ENCODE results near the gene S100G.

S100G gene

DNA sequence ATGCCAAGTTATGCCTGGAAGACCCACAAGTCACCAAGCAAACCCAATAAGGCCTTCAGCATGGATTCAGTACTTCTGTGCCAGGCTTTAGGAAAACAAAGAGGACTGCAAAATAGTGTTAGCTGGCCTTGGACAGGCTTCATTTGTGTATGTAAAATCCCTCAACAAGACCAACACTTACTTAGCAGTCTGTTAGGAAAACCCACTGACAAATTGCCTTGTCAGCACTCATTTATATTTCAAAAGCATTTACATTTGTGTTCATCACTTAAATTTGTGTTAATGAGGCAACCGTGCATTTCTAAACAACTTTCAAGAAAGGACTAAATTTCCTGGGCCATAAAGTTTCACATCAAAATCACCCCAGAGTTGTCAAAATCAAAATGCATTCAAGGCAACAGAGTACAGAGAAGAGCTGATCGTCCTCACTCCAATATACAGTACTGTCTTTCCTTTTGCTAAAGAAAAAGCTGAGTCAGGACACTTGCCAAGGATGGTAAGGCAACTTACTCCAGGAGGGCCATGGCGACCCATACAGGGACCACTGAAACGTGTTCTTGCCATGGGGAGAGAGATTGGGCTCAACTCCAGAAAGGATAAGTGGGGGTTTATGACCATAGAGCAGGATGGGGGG lies 1.6 kb downstream of the S100G start:
- no peak for DNase-seq

- no peak for DNase-seq
Observed at GRCh38 chrX:16653424-16653823, 3.5 kb downstream of the S100G start.

GRCh38 chrX:16654093-16654492 lies 4.1 kb downstream of the S100G start:
- DNase-seq, result no peak

DNA sequence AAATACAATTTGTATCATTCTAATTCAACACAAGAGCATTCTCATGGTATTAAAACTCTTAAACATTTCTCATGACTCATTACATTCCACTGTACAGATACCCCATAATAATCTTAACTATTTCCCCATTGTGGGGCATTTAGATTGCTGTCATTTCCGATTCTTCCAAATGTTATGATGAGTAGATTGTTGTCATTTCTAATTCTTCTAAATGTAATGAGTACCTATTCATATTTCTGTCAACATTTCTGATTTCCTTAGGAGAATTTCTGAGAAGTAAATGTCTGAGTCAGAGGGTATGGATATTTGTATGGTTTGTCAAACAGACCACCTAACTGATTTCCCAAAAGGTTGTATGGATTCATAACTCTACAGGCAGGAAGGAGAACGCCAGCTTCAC lies 8.3 kb downstream of the S100G start:
- DNase-seq, result no peak

DNA sequence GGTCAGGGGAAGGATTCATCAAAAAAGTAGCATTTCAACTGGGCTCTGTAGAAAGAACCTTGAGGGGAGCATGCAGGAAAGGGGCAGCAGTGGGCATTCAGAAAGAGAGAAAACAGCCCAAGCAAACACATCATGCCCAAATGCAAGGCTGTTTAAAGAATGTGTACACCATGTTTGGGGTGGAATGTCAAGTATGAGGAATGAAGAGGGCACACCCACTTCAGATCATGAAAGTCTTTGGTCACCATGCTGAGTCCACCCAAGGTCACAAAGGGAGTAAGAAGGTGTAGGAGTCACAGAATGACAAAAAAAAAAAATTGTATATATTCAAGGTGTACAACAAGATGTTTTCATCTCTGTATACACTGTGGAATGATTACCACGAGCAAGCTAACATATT lies 9.4 kb downstream of the S100G start:
- DNase-seq, result no peak

DNA sequence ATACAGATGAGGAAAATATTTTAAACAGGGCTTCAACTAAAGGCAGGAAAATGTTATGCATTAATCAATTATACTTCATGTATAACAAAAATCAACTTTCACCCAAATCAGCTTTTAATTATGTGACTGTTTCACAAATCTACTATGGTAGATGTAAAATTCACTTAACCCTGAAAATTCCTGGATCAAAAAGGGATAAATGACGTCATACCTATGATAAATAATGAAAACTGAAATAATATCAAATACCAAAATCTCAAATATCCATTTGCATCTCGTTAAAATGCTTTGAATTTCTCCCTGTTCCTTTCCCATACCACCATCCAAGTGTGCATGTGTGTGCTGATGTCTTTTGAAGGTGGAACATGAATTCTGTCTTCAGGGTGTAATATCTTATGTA lies 11.5 kb downstream of the S100G start:
- DNase-seq, result no peak

DNA sequence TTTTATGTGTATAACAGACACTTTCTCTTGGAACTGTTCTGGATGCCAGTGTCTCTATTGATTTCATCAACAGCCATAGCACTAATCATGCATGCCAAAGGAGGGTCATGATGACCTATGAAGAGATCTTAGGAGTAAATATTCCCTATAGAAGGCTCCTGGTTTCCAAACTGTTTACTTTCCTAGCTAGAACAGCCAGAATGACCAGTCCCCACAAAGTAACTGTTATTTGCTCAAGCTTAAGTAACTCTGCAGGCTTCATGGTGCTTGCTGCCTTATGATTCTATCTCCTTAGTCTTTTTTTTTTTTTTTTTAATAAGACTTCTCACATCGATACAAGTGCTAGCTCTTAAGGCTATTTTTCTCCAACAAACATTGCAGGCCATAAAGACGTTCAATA lies 12.4 kb downstream of the S100G start:
- no peak for DNase-seq

GRCh38 chrX:16664074-16664473 lies 14.1 kb downstream of the S100G start:
- no peak for DNase-seq

GRCh38 chrX:16664626-16665025 lies 14.7 kb downstream of the S100G start:
- no peak for DNase-seq

- DNase-seq, result no peak
Observed at GRCh38 chrX:16665089-16665488, 15.1 kb downstream of the S100G start.

GRCh38 chrX:16666541-16666940 lies 16.6 kb downstream of the S100G start:
- DNase-seq, result no peak

- peak; percentile 8 for DNase-seq
Observed at GRCh38 chrX:16671005-16671404, 21.0 kb downstream of the S100G start.

- DNase-seq, result no peak
Observed at GRCh38 chrX:16678689-16679088, 28.7 kb downstream of the S100G start.

GRCh38 chrX:16683007-16683664 lies 33.2 kb downstream of the S100G start:
- DNase-seq, result no peak

- DNase-seq, result no peak
Observed at GRCh38 chrX:16687514-16687913, 37.6 kb downstream of the S100G start.

DNA sequence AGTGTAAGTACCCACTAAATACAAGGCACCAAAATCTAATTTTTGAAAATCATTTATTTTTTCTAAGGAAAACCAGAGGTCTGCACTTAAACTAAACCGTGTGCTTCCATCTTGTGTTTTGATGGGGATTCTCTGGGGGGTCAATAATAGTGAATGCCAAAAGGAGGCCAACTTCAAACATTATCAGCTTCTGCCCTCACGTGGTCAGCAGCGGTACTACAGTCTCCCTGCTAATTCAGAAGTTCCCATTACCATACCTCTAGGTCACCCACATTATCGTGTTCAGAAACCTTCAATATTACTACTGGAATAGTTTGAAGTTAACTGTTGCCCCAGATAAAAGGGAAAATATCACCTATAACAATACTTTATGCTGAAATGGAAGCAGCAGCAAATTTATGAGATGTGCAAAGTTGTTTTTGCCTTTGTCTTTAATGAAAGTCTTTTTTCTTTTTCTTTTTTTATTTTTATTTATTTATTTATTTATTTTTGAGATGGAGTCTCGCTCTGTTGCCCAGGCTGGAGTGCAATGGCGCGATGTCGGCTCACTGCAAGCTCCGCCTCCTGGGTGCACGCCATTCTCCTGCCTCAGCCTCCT lies 45.2 kb downstream of the S100G start:
- DNase-seq, result peak; percentile 48

GRCh38 chrX:16696956-16697355 lies 47.0 kb downstream of the S100G start:
- no peak for DNase-seq

DNA sequence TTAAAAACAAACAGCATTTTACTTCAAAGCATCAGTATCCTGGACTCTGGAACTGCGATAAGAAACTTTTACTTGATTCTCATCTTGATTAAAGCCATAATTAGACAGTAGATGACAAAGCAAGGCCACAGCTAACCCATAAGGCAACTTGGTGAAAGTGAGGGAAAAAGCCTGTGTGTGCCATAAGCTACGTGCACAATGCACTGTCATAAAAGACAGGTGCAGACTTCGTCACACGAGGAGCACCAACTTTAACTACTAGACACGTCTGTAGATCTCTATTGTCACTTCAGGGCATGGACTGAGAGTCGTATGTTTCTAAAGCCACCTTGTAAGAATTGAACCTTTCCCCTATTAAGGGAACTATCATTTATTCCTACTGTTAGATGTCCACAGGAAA lies 49.4 kb downstream of the S100G start:
- DNase-seq, result no peak

DNA sequence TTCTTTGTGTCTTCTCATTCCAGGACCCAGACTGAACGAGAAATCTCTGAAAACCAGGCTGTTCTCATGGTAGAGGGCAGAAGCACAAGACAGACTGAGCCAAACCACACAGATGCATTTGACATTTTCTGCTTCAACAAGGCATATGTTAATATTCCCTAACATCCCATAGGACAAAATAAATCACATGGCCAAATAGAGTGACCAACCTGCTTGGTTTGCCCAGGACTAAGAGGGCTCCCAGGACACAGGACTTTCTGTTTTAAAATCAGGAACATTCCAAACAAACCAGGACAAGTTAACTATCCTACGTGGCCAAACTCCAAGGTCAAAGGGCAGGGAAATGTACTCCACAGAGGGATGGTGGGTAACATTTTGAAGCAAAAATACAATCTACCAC lies 50.8 kb downstream of the S100G start:
- DNase-seq, result no peak

- DNase-seq, result no peak
Observed at GRCh38 chrX:16702700-16703599, 53.0 kb downstream of the S100G start.
